Eye (tissue), 1 donor: ENCODE results near the gene GFM1.
"Not testable (repeated sequence)": the region's sequence is repeated elsewhere in the genome, so short reads cannot be mapped to it uniquely, and the experiment has no call there.

Source experiments
- DNase-seq: peaks from one replicate; pipeline ENCODE4 v3.0.0-alpha.2; 2015

The GFM1 gene

GRCh38 chr3:158678687-158679086 is 34.4 kb downstream of the GFM1 start:
- no peak for DNase-seq

DNA sequence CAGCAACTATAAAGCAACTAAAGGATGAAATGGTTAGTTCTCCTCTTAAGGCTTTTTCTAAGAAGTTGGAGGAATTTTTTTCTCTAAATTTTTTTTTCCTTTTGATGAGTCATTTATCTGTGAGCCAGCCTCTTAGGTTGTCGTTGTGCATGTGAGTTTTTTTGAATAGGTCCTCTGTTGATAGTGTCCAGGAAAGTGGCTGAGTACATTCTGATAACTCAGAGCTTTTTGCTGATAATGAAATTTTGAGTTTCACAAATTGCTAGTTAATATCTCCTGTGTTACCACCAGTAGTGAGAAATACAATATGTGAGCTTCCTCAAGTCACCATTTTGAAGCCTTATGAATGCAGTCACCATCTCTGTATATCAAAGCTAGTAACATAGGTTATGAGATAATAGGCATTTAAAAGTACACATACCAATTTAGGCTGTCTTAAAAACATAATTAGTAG is 35.2 kb downstream of the GFM1 start:
- no peak for DNase-seq

- DNase-seq: no peak
Measured at GRCh38 chr3:158680861-158681260, 36.5 kb downstream of the GFM1 start.

DNA sequence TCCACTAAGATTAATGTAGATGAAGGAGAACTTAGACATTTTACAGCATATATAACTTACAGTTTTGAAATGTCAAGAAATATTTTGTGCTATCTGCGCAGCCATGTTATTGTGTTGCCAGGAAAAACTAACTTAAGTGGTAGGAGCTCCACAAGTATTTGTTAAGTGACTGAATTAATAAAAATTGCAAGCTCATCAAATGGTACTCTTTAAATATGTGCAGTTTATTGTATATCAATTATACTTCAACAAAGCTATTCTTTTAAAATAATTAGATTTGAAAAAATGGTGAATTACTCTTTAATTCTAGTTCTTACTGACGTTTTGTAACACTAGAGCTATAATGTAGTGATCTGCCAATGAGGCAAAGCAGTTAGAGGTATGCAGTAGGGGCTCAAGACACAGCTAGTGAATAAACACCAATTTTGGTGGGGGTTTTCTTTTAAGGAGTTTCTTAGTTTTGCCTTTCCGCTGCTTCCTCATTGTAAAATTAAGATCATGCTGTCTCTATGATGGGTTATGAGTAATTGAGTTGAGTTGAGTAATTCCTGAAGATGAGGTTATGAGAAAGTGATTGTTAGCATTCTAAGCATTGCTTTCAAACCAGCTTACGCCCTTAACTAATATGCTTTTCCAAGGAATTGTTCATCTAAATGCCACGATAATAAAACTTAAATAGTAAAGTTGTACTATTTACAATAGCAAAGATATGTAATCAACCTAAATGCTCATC is 39.1 kb downstream of the GFM1 start:
- no peak for DNase-seq

DNA sequence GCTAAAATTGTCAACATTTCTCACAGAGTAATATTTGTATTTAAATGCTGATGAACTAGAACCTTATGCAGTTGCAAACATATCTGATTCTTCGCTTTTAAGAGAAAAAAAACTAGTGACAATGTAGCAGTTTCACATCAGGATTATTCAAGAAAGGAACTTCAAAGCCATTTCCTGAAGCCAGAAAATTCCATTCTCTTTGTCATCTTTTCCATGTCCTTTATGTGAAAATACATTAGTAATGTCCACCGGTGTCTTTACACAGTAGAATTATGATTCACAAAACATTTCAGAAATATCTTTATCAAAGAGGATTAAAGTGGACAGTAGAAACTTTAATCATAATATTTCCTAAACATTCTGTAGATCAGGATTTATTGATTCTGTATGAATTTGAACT is 40.8 kb downstream of the GFM1 start:
- no peak for DNase-seq

GRCh38 chr3:158693866-158694456 is 49.6 kb downstream of the GFM1 start:
- DNase-seq: not testable (repeated sequence)

DNA sequence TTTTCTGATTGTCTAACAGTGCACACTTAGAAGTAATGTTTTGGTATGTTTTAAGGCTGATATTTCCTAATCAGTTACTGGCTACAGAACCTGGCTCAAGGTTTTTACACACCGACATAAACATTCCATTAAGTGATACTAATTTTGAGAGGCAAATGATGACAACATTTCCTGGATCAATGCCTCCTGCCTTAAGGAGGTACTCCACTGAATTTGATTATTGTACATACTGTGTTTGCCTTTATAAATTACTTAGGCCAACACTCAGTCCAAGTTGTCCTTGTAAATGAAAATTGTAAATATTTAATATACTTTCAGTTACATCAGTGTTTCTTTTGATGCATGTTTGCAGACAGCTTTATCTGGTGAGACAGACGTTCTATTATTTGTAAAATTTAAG is 52.3 kb downstream of the GFM1 start:
- DNase-seq: no peak

- no peak for DNase-seq
Measured at GRCh38 chr3:158700559-158700958, 56.2 kb downstream of the GFM1 start.

DNA sequence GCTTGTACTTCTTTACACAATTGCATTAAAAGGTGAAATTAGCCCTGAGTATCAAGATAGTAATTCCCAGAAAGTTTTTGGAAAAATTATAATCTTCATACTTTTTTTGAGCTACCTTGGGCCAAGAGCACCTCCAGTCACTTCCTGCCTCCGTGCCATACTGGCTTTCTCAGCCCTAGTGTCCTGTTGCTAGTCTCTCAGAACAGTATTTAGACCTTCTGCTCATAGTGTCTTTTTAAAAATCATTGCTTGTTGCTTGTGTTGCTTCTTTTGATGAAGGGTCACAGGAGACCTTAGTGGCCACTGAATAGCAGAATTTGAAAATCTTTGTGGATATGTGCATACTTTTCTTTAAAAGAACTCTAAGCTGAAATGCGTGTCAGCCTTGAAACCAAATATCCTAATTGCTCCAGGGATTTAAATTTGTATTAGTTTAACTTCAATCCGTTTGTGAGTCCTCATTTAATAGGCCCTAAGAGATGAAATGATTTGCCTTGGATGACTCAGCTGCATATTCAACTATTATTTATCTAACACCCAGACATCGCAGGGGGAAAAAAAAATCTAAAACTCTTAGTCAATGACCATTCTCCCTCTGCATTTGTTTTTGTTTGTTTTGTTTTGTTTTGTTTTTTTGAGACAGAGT is 57.2 kb downstream of the GFM1 start:
- no peak for DNase-seq

GRCh38 chr3:158702815-158703481 is 58.6 kb downstream of the GFM1 start:
- DNase-seq: no peak

DNA sequence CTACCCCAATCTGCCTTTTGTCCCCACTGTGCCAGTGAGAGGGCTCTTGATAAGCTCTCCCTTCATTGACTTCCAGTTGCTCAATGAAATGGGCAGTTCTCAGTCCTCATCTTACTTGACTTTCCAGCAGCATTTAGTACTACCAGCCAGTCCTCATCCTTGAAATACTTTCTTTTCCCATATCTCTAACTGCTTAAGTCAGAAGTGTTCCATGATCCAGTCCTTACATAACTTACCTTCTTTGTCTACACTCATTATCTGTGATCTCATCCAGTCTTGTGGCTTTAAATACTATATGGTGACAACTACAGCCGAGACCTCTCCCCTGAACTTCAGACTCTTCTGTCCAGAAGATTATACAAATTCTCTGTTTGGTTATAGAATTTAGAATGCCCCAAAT is 59.2 kb downstream of the GFM1 start:
- DNase-seq: no peak

DNA sequence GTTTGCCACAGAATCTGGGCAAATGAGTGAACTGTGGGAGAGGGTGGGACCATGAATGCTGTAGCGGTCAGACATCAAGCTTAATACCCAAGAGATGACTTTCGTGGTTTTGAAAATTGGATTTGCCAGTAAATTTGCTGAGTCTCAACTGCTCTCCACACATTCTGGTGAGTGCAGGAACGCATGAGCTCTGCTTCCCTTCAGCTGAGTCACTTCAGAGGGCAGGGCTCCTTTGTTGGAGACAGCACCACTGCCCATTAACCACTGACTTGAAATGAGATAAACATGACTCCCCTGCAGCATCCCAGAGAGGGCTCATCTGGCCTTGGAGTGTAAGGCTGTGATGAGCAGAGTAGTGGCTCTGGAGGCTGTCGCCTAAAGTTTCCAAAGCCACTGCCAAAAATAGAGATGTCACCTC is 65.3 kb downstream of the GFM1 start:
- peak; percentile 23 for DNase-seq

DNA sequence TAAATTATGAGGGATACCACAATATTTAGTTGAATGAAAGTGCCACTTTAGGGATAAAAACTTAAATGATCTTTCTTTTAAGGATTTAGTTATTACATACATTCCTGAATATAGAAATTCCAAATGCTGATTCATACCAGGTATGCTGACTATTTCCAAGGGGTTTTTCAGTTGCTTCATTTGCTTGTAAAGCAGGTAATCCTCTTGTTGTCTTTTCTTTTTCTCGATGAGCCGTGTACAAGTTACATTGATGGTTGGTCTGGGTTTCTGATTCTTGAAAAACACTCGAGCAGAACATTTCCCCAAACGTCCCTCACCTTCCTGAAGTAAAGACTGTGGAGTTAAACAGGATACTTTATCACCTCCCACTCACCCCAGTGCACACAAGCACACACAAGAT is 66.3 kb downstream of the GFM1 start:
- DNase-seq: no peak

- DNase-seq: no peak
Measured at GRCh38 chr3:158711886-158712285, 67.6 kb downstream of the GFM1 start.

DNA sequence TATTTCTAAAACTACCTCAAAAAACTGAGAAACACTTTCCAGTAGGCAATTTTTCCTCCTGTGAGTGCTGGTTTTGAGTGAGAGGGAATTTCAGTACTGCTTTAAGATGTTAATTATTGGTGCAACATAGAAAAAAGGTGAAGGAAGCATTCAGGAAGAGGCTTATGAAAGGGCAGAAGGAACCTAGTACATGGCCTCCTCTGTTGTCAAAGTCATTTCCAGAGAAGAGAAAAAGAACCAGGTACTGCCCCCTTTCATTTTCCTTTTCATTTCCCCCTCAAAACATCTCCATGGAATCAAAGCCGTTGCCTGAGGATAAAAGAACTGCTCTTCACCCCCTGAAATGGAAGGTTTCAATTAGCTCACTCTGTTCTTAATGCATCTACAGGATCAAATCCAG is 68.1 kb downstream of the GFM1 start:
- no peak for DNase-seq

- peak; percentile 52 for DNase-seq
Measured at GRCh38 chr3:158713094-158713499, 68.8 kb downstream of the GFM1 start.

- no peak for DNase-seq
Measured at GRCh38 chr3:158717576-158717975, 73.2 kb downstream of the GFM1 start.

DNA sequence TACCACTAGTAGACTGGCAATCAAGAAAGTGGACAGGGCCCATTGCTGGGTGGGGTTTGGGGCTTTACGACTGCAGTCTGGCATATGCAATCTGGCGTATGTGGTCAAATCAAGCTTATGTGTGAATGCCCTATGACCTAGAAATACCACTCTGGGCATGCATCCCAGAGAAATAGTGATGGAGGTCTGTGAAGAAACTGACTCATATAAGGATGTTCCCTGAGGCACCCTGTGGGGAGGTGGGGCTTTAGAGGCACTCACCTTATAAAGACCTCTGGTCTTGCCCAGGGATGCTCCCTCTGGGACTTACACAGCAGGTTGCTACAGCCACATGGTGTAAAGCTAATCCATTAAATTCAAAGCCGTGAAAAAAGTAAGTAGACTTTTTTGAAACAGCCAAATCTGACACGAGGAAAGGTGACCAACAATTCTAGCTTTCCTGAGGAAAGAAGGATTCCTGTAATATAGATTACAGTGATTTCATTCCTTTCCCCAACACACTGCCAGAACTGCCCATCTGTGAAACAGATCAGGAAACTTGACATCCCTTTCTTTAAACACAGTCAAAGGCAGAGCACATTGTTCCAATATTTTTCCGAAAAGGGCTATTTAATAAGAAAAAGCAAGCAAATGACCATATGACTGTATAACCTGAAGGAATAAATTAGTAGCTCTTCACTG is 74.3 kb downstream of the GFM1 start:
- DNase-seq: no peak

DNA sequence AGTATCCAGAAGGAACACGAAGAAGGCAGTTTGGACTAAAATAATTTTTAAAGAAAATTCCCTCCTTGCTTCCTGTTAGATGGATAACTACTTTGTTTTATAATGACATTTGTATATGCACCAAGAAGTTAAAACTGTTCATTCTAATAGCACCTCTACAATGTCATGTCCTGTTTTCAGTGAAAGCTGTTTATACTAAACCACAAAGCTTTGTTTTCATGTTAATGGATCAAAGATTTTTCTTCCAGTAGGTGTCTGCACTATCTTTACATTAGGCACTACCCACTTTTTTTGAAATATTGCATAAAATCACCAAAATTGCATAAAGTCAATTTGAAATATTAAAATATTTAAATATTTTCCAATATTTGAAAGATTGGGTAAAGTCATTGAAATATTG is 77.8 kb downstream of the GFM1 start:
- DNase-seq: no peak

DNA sequence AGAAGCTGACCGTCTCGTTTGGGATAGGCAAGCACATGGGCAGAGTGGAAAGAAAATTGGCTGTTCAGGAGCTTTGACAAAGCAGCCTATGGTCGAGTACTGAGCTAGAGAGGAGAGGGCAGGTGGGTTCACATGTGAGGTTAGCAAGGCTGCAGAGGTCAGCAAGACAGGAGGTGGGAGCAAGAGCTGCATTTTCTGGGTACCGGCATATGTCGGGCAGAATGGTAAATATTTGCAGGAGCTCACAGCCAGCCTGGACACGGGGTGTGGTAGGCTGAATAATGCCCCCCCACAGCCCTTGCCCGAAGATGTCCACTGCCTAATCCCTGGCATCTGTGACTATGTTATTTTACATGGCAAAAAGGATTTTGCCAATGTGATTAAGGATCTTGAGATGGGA is 79.7 kb downstream of the GFM1 start:
- DNase-seq: no peak

- peak; percentile 24 for DNase-seq
Measured at GRCh38 chr3:158725348-158726011, 81.2 kb downstream of the GFM1 start.
